Kasumi-1 (cell line): ENCODE results near the gene SLC39A11.
"Not testable (repeated sequence)": the region's sequence is repeated elsewhere in the genome, so short reads cannot be mapped to it uniquely, and the experiment has no call there.

Experiments used
- DNase-seq, 2 experiments: peaks; one replicate each; lab custom pipeline; 2025; lab: John Stamatoyannopoulos, UW

Gene SLC39A11

DNA sequence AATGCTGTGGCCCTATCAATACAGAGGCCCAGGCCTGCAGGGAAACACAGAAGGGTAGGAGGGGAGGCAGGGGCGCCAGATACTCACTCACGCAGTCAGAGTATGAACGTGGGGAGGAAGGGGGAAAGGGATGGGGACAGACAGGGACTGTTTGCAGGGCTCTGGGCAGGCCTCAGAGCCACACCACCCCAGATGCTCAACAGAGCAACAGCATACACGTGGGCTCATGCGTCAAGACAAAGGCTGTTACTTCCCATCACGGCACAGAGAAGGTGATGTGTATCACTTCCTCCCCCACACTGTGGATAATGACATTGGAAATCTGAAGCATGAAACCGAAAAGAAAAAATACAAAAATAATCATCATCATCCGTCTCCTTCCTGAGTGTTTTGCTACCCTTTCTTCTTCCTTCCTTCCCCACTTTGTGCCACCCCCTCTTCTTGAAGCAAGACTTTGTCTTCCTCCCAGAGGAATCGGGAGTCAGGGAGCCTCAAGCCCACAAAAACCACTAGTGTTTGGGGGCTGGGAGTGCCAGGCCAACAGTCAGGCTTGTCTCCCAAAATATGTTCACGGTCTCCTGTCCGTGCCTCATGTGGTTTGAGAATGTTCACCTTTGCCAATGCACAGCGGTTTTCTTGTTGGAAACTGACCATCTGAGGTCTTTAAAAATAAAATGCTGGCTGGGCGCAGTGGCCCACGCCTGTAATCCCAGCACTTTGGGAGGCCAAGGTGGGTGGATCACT lies 20.1 kb downstream of the SLC39A11 start:
- peak in 1 of 2 experiments; percentile 23 for DNase-seq

DNA sequence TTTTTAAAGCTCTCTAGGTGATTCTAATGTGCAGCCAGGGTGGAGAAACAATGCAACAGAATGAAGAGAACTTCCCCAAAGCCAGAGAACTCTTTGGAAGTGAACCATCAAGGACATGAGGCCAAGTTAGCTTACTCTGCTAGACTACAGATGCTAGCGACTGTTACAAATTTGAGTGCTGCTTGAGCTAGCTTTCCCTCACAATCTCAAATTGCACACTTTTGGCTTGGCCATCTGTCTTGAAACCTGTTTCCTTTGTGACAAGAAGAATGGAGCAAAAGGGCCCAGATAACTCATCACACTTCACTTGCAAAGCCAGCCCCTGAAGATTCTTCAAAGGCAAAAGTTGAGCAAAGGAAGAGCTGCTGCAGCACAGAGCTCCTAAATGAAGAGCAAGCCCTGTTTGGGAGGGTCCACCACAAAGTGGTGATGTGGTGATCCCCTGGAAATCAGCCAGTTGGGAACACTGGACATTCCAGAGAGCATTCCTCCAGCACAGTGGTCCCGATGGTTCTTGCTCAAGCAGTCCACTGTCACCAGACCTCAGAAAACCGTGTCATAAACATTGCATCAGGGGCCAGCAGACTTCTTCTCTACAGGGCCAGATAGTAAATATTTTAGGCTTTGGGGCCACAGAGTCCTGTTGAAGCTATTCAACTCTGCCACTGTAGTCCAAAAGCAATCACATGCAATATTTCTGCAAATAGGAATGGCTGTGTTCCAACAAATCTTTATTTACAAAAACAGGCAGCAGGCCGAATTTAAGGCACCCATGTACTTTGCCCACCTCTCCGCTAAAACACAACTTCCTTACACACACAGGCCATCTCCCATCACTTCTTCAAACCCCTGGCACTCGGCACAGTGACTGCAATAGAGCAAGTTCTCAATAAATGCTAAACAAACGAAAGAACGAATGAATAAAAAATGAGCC lies 21.2 kb downstream of the SLC39A11 start:
- no peak for DNase-seq

DNA sequence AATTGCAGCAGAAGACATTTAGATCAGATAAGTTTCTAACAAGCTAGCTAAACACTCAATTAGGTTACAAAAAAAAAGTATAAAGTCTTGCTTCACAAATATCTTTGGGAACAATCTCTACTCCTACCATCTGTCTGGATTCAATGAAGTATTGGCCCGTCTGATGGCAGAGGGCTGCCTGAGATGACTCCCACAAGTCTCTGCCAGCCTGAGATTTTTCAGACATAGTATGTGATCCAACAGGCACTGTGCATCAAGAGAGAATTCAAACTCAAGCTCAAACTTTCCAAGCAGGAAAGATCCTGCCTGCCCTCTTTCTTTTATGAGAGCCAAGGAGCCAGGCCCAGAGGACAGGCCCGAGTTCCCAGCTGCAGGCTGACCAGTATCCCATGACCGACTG lies 22.6 kb downstream of the SLC39A11 start:
- DNase-seq: no peak

DNA sequence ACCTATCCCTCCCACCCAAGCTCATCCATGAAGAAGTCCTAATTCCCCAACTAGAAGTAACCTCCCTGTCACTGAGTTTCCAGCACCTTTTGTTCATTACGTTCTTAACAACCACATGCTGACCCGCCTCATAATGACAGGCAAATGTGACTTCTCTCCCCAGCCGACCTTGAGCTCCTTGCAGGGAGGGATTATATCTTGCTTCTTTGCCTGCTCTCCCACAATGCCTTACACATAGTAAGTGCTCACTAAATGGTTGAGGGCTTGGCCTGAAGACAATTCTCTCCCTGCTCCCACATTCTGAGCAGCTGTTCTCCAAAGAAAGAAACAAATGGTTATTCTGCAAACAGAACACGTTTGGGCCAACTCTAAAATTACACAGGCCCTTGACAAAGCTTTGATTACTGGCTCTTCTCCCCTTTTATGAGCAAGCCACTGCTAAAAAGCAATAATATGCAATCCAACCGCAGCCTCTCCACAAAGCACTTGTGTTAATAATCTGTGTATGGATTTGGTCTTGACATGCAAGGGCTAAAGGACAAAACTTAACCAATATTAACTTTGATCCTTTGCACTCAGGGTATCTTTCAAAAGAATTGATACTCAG lies 23.2 kb downstream of the SLC39A11 start:
- no peak for DNase-seq

DNA sequence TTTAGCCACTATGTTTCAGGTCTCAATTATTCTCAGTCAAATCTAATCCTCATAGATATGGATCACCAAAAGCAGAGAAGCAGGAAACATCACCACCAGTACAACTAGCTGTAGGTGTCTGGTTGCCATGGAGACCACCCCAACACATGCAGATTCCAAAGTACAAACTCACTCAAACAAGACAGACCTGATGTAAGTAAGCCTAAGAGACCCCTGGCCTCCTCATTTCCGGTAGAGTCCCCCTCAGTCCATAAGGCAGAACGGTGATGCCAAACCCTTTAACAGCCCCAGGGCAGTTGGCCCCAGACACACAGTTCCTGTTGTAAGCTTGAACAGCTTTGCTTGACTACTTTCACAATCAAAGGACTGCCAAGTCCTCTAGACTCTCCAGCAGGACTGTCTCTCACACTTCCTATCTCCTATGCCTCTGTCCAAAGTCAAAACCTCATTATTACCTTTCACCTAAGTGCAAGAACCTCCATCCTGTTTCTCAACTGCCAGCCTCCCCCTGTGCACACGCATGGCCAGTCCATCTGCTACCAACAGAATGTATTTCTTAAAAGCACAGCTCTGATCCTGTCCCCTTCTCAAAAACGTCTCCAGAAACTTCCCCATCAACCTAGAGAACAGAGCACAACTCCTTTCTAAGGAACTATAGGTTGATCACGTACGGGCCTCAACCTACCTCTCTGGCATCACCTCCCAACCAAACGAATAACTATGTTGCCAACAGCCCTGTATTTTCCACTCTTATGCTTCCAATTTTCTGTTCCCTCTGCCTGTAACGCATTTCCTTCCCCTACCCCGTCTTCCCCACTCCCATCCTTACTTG lies 23.9 kb downstream of the SLC39A11 start:
- peak in 1 of 2 experiments; percentile 16 for DNase-seq

DNA sequence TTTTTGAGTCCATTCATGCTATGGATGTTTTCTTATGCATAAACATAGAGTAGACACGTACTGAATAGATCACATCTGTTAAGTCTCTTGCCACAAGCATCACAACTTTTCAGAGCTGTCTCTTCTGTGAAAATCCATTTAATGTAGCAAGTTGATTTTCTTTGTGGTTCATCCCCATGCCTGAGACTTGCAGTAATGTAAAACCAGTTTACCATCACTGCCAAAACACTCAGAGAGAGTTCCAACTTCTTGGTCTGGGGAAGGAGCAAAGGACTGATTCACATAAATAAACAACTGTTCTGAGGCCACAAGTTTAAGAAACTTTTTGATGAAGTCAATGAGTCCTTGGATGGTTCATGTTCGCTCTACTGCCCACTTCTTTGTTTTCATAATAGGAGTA lies 24.8 kb downstream of the SLC39A11 start:
- DNase-seq: not testable (repeated sequence)

DNA sequence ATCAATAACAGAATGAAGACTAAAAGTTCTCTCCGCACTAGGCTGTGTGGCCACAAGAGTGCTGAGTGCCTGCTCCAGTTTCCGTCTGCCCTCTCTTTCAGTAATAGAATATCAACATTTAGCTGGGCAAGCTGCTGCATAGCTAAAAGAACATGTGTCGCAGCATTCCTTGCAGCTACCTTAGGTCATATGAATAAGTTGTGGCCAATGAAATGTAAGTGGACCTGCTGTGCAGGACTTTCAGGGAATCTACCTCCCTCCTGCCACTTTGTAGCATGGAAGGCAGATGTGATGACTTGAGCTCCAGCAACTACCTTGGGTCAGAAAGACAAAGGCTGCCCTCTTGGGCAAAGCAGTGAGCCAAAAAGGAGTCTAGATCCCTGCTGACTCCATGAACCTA lies 25.4 kb downstream of the SLC39A11 start:
- DNase-seq: no peak

DNA sequence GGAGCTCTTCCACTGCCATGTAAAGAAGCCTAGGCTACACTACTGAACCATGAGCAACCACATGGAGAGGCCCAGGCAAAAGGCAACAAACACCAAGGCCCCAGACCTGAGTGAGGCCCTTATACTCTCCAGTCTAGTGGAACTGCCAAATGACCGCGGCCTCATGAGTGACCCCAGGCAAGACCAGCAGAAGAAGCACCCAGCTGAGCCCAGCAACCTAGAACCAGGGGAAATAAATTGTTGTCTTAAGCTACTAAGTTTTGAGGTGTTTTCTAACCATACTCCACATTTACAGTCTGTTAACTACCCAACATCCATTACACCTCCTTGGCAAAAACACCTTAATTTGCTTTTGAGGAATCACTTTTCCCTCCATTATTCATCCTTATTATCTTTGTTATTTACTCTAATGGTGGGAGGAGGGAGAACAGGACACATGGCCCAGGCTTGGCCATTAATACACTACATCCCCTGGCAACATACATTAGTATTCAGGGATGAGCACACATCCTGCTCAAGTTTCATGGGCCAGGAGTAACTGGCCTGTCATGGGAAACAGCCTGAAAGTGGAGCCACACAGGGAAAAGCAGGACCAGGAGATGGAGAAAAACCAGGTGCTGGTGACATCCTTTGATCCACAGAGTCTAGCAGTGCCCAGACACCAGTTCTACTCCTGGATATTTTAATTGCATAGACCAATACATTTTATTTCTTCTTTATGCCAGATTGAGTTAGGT lies 26.2 kb downstream of the SLC39A11 start:
- DNase-seq: no peak

DNA sequence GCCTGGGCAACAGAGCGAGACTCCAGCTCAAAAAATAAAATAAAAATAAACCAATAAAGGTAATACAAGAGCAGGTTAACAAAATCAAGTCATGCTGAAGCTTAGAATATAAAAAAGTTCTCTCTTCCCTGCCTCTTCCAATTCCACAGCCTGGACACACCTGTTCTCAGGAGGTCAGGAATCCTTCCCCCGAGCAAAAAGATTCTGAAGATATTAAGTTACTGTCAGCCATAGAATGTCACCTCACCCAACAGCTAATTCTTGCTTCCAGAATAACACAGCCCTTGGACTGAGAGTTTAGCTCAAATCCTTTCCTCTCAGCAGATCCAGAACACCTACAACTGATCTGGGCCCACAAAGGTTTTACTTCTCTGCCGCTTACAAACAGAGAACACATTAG lies 27.1 kb downstream of the SLC39A11 start:
- DNase-seq: no peak

DNA sequence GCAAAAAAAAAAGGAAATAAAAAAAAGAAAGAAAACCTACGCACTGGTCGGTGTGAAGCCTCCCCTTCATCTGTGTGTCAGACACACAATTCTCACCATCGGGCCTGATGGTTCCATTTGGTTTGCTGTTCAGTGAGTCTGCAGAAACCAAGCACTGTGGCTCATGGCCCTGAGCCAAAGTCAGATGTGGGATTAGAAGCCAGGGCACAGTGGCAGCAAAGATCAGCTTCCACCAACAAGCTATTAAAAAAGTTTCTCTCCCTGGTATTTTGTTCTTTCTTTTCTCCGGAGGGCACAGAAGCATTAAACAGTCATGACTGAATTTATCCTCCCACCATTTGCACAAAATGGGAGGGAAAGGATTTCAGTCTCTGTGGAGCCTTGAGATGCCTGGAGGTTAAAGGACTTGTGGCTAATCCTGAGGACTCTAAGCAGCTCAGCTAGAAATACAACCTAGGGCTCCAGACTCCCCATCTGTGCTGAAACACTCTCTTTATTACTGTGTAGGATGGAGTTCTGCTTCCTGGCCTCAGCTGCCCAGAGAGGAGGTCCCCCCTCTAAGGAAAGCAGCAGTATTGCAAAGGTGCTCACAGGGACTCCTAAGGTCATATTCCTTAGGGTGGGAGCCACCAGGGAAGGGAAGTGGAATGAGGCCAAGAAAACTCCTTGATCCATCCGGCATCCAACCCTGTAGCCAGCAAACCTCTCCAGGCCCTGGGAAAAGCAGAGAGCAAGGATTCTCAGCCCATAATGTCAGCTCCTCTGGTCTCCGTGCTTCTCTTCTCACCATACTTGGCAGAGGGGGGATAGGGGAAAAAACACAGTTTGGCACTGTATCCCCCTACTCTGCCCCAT lies 28.2 kb downstream of the SLC39A11 start:
- DNase-seq: peak in 1 of 2 experiments; percentile 25

DNA sequence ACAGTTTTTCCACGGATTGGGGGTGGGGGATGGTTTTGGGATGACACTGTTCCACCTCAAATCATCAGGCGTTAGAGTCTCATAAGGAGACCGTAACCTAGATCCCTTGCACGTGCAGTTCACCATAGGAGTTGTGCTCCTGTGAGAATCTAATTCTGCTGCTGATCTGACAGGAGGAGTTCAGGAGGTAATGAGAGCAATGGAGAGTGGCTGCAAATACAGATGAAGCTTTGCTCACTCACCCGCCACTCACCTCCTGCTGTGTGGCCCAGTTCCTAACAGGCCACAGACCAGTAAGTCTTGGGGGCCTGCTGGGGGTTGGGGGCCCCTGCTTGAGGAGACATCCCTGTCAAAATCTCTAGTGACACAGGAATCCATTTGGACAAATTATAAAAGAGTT lies 29.8 kb downstream of the SLC39A11 start:
- no peak for DNase-seq

DNA sequence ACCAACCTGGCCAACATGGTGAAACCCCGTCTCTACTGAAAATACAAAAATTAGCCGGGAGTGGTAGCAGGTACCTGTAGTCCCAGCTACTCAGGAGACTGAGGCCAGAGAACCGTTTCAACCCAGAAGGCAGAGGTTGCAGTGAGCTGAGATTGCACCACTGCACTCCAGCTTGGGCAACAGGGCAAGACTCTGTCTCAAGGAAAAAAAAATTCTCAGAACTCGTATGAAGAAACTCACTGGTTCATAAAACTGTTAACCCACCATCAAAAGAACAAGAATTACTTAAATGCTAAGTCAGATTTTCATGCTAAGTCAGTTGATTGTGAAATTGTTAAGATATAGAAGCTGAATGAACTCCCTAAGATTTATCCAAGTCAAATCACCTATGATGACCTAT lies 31.3 kb downstream of the SLC39A11 start:
- DNase-seq: no peak

DNA sequence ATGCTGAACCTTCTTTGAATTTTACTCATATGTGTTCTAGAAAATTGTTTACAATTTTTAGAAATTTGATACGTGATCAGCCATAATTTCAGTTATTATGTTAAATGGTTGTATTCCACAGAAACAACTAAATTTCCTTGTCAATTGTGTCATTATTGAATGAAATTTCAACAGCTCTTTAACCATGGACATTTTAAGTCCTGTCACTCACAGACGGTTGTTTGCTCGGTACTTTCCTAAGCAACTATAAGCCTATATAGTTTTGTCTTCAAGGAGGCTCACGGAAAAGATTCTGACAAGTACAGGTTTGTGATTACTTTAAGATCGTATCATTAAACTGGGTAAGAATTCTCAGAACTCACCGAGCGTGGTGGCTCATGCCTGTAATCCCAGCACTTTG lies 31.8 kb downstream of the SLC39A11 start:
- no peak for DNase-seq

DNA sequence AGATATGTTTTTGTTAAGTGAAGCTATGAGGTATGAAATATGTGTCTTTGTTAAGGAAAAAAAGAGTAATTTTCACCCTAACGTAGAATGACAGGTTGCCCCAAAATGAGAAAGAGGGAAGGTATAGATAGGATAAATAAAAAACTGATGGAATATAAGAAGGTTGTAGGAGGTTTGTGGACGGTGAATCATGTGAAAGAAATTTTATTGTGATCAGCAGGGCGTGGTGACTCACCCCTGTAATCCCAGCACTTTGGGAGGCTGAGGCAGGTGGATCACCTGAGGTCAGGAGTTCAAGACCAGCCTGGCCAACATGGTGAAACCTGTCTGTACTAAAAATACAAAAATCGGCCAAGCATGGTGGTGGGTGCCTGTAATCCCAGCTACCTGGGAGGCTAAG lies 32.8 kb downstream of the SLC39A11 start:
- not testable (repeated sequence) for DNase-seq

DNA sequence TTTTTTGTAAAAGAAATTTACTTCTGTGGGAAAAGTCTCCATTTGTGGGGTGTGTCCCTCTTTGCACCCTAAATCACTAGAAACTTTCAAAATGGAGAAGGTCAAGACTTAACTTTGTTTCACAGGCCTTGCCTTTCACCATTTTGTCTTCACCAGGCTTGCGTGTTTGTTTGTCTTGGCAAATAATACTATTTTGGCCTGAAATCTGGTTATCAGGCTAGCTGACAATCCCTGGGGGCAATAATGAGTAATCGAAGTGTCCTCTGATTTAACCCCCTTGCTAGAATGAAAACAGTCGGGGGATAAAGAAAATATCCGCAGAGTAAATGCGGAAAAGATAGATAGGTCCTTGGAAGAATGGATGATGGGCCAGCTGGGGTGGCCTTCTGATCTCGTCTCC lies 34.5 kb downstream of the SLC39A11 start:
- no peak for DNase-seq

DNA sequence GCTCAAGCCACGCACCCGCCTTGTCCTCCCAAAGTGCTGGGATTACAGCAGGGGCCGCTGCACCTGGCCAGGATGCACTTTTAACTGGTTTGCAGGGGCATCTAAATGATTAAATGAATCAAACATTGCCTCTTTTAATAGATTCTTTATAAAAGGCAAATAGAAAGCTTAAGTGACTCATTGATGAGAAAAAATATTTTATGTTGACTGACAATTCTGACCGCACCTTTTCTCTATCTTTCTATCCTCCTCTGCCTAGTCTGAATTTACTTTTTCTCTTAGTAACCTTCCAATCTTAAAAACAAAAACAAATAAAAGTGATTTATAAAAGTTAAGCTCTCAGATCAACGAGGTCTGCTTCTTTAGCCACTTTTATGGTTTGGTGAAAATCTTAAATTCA lies 35.3 kb downstream of the SLC39A11 start:
- DNase-seq: no peak

DNA sequence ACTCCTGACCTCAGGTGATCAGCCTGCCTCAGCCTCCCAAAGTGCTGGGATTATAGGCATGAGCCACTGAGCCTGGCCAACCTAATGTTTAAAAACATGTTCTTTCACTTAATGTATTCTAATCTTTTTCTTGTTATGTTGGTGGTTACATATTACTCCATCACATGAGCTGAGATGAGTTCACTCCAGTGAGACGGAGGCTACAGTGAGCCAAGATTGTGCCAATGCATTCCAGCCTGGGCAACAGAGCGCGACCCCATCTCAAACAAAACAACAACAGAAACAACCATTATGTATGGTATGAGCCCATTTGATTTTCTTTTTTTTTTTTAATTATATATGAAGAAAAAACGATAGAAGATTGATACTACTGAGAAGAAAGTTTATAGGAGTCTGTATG lies 39.6 kb downstream of the SLC39A11 start:
- DNase-seq: no peak

DNA sequence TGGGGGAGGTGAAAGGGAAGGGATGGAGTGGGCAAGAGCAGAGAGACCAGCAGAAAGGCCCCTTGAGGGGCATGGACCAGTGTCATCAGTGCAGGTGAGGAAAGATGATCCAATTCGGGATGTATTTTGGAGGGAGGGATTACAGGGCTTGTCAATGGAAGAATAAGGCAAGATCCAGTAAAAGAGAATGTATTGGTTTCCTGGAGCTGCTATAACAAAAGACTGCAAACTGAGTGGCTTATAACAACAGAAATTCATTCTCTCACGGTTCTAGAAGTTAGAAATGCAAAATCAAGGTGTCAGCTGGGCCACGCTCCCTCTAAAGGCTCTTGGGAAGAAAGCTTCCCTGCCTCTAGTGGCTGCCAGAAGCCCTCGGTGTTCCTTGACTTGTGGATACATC lies 41.7 kb downstream of the SLC39A11 start:
- no peak for DNase-seq

DNA sequence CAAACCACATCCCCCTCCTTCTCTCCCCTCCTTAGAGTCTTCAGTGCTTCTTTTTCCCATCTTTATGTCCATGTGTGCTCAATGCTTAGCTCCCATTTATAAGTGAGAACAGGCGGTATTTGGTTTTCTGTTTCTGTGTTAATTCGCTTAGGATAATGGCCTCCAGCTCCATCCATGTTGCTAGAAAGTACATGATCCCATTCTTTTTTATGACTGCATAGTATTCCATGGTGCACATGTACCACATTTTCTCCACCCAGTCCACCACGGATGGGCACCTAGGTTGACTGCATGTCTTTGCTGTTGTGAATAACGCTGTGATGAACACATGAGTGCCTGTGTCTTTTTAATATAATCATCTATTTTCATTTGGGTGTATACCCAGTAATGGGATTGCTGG lies 44.3 kb downstream of the SLC39A11 start:
- no peak for DNase-seq

DNA sequence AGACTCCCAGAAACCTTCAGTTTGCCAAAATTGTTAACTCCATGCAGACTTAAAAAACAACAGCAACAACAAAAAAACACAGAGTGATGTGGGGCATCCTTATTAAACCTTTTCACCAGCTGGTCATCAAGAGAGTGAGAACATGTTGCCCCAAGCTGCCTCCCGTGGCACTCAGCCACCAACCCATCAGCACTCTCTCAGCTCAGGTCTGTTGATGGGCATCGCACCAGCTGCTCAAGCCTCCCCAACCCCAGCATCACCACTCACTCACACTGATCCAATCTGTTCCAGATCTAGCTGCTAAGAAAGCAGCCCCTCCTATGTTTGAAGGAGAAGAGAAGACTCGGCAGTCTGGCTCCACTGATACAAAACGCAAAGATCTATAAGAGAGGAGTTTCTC lies 46.8 kb downstream of the SLC39A11 start:
- no peak for DNase-seq
